GM21717 (cell line): ENCODE data around the gene CLCA1.

ENCODE experiments used
- ATAC-seq: cut with Tn5 transposase; IDR thresholded peaks from one replicate; pipeline ENCODE4 v1.9.1; 2021; ENCODE audit warnings: mild to moderate bottlenecking, moderate library complexity; ENCODE audit not compliant: unreplicated experiment

CLCA1 gene

DNA sequence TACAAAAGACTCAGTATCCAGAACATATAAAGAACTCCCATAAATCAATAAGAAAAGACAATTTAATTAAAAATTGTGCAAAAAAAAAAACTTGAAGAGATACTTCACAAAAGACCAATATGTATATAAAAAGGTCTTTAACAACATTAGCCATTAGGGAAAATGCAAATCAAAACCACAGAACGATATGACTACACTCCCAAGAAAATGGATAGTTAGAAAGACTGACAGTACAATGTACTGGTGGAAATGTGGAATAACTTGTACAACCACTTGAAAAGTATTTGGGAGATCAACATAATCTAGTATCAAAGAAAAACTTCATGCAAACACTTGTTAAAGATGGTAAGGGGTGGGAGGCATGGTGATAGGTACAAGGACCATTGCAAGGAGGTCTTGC is 3.9 kb upstream of the CLCA1 start:
- ATAC-seq, result no peak

DNA sequence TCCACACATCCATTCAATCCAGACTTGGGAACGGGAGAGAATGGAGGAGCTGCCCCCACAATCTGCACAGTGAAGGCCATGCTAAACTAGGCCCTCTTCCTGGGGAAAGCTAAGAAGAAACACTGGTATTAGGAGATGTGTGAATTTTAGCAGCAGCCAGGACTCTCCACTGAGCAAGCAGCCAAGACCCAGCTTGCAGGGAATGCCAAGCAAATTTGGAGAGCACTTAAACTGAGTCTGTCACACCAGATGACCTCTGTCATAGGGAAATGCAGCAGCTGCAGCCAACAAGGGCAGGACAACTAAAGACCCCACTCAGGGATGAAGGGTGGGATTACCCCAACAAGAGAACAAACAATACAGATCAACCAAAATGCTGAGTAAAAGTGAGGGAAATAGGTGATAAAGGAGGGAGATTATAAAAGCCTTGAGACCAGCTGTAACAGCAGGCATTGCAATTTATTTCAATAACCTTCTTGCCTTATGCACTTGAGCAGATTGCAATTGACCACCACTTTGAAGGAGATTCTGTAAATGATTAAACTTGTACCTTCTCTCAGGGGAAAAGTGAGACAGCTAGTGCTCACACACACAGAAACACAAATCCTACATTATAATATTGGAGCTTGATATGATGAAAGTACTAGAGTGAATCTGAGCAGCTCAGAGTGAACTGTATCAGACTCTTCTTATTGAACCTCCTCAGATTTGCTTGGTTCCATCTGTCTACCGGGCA is 2.5 kb upstream of the CLCA1 start:
- no peak for ATAC-seq

DNA sequence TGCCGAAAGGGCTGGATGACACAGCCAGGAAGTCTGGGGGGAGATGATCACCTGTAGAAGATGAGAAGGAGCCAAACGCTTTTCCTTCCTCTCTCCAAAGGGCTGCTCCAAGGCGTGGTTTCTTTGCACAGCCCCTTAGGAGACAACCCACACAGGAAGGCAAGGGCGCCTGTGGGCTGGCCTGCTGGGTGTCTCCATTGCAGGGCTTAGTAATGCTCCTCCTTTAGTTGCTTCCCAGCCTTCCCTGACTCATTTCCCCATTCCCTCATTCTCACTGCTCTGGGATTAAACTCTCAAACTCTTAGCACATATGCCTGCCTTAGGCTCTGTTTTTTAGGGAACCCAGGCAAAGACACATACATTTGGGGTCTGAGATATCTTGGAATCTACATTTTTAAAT is 1.7 kb upstream of the CLCA1 start:
- no peak for ATAC-seq

DNA sequence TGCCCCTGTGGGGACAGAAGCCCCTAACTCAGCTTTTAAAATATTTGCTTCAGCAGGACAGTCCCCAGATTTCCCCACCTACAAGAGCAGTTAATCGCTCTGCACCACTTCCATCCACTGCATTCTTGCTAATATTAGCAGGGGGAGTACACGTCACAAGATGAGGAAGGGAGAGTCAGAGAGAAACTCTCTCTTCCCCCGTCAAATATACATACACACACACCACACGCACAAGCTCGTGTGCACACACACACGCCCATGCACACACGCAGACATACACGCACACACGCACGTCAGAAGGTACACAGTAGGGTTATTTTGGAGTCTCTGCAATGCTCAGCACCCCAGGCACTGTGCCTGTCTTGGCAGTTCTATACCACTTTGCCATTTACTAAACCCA is 2.1 kb downstream of the CLCA1 start:
- ATAC-seq, result peak; percentile 61

DNA sequence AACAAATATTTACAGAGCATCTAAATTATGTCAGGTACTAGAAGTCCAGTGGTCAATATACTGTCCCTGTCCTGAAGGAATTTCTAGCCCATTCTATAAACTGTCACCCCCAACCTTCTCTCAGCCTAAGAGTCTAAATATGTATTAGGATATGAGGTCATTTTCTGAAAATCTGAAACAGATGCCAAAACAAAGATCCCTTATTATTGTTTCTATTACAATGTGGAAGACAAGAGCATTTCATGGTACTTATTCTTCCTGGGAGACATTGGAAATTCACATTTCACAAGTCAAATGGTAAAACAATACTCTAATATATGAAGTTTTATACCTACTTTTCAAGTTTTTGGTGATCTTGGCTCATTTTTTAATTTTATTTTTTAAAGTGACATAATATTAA is 2.6 kb downstream of the CLCA1 start:
- ATAC-seq, result no peak

DNA sequence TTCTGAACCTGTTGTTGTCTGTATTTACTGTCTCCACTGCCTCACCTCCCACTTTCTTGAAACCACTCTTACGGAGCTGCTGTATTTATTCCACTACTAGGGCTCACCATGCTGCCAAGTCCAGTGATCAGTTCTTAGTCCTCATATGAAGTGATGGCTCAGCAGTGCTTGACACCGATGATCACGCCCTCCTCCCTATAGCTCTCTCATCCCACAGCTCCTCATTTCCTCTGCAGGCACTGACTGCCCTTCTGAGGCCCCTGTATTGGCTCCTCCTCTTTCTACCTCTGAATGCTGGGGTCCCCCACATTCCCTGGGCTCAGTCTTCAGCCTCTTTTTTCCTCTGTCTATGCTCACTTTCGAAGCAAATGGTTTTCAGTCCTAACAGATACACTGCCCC is 3.4 kb downstream of the CLCA1 start:
- no peak for ATAC-seq

DNA sequence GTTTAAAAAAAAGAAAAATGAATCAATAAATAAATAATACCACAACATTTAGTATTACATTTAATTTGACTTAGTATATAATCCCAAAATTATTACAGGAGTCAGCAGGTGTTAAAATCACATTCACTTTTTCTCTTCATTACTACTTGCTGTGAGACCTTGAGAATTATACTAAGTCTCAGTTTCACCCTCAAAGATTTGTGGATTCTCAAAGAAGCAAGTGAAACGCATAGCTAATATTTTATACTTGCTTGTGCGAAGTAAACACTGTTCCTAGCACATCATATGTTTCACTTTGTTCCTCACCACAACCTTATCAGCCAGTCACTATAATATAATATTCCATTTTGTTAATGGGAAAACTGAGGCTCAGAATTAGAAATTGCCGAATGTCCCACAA is 4.0 kb downstream of the CLCA1 start:
- ATAC-seq, result no peak

DNA sequence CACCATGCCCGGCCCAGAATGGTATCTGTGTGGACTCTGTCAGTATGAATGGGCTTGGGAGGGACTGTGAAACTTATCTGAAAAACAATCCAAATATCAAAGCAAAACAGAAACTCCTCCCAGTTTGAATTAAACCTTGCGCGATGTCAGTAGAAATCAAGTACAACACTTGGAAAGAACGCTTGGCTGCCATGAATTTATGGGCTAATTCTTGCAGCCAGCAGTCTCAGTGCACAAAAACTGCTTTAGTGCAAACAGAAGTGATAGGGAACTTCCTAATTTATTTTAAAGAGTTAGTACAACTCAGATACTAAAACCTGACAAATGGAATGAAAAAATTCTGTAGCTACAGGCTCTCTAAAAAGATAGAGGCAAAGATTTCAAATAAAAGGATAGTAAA is 8.5 kb downstream of the CLCA1 start:
- ATAC-seq, result no peak

DNA sequence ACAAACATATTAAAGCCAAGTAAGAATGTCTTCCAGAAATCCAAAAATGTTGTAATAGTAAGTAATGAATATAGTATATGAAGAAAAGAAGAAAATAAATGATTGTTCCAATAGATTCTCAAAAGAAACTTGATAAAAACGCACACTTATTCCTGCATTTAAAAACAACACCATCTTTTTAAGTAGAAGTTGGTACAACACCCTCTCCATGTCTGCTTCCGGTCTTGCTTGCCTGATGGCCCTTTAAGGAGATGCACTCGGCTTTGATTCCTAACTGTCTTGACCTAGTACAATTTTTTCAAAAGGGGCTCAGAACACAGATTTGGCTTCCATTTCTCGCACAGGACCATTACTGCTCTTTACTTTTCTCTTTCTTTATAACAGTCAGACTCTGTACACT is 9.0 kb downstream of the CLCA1 start:
- no peak for ATAC-seq

DNA sequence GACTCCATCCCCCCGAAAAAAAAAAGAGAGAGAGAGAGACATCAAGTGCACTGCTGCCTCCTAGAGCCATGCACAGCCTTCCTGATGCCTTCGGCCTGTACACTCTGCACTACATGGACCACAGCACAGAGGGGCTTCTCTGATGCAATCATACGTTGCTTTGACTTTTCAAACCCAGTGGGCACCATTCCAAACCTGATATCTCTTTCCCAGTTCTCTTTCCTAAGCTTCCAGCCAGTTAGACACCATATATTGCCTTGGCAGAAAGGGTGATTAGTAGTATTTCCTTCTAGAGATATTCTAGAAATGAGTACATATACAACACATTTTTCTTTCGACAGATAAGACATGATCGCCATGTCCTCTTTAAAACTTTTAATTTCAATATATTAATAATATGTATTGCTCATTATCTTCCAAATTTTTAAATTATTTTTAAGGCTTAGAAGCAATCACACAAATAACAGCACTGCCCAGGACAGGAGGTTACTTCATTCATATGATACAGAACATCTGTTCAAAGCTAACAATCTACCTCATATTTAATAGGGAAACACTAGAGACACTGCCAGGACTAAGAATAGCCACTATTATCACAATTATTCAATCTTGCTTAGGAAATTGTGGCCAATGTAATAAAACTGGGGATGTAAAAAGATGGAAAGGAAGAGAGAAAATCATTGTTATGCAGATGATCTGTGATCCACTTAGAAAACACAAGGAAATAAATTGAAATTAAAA is 9.9 kb downstream of the CLCA1 start:
- ATAC-seq, result no peak

DNA sequence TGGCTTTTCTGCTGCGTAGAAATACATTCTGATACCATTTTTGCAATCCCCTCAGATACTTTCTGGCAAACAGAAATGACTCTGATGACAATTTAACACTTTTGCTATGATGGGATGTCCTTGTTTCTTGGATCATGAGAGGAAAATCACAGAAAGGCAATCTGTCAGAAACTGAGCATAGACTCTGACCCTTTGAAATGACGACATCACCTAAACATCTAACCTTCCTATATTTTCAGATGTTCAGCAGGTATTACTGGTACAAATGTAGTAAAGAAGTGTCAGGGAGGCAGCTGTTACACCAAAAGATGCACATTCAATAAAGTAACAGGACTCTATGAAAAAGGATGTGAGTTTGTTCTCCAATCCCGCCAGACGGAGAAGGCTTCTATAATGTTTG is 13.2 kb downstream of the CLCA1 start:
- no peak for ATAC-seq

DNA sequence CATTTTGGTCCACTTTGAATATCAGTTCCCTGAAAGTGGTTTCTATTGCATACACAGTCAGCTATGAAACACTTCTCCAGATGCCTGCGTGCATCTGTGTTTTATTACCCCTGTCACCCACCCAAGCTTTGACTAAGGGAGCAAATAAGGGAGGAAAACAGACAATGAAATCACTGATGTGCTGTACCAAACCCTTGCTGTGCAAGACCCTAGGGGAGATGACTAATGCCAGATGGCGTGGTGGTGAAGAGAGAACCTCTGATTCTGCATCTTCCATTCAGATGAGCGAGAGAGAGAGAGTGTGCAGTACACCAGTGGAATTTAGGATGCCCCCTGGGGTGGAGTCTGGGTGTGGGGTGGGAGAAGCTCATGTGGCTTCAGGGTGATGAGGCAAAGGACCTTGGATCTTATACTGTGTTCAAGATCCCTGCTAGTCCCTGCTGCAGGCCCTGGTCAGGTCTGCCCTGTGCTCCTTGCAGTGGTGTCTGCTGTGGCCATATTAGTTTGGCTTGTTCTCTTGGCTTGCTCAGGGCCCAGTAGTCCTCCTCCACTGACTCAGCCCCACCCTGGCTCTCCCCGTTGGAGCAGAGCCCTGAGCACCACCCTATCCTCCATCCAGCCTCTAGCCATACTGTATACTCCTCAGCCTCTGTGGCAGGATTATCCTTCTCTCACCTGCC is 18.5 kb downstream of the CLCA1 start:
- no peak for ATAC-seq

DNA sequence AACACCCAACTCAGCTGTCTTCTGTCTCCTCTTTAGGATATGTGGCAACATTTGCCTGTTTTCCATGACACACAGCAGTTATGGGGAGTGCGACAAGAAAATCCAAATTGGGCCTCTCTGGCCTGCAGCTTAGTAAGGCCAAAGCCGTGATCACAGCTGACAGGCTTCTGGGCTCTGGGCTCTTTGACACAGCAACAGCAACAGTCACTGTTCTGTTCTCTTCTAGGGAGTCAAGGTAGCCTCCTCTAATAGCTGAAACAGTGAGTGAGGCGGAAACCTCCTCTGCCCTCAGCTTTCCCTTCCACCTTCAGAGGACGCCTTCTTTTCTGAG is 19.0 kb downstream of the CLCA1 start:
- ATAC-seq, result no peak

DNA sequence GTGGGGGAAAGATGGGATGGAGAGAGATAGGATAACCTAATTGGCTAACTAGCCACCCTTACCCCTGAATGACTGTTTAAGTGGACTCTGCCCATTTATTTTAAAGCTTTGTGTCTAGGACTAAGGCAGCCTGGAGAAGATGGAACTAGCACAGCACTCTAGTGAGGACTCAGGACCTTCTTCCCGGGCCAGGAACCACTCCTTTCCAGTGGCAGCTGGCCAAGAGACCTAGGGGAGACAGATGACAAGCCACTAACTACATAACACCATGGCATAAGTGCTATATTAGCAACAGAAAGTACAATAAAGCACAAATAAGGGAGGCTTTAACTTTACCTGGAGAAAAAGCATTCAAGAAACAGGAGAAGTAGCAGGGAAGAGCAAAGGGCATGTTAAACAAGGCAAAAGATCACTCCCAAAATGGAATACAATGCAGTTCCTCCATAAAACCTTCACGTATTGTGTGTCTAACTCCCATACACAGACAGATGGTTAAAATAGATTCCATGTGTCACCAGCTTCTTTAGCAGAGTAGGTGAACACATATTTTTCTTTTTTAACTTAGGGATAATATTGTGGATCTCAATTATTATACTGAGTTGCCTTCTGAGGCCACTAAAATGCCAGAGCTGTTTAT is 20.6 kb downstream of the CLCA1 start:
- ATAC-seq, result no peak

DNA sequence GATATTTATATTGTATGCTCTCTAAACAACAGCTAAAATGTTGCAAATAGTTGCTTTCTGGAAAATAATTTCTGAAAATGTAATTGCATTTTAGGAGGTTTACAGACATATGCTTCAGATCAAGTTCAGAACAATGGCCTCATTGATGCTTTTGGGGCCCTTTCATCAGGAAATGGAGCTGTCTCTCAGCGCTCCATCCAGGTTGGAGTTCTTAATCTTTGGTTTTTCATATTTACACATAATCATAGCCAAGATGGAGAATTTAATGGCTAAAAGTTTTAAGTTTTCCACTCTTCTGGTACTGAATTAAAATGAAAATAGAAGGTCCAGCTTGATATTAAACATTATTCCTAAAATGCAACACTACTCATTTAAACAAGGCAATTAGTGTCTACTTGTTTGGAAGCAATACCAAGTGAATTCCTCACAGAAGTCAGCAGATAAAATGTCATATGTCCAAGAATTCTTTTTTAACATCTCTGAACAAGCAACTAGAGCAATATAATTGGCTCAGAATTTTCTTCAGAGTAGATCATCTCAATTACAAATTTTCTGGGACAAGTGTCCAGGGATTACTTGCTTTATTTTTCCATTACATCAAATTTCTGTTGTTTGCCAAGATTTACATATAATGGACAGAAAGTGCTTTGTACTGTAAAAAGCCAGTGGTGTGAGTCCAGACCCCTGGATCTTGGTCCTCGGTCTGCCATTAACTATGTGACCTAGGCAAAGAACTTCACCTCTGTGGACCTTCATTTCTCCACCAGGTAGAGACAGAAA is 22.6 kb downstream of the CLCA1 start:
- no peak for ATAC-seq

DNA sequence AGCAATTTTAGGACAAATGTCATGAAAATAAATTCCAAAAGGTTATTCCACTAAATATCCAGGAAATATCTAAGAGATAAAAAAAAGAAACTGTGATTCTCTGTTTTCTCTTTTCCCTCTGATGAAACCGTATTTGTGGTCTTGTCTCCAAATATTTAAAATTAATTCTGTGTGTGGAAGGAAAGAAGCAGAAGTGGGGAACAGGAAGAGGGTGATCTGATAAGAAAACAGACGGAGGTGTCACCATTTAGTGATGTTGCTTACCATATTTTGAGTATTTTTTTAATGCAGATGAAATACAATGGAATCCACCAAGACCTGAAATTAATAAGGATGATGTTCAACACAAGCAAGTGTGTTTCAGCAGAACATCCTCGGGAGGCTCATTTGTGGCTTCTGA is 29.6 kb downstream of the CLCA1 start:
- no peak for ATAC-seq

DNA sequence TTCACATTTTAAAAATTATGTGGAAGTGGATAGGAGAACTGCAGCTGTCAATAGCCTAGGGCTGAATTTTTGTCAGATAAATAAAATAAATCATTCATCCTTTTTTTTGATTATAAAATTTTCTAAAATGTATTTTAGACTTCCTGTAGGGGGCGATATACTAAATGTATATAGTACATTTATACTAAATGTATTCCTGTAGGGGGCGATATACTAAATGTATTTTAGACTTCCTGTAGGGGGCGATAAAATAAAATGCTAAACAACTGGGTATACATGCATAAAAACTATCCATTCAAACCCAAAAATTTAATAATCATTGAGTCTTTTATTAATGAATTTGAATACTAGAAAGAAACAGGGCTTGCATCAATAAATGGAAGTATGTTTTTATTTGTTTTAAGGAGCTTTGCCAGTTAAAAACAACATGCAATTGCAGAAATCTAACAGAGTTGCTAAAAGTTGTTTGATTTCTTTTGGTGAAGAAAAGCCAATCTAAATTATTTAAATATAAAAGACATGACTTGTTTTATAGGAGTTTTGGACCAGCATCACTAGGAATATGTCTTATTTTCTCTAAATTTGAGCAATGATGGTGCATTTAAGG is 31.4 kb downstream of the CLCA1 start:
- no peak for ATAC-seq

DNA sequence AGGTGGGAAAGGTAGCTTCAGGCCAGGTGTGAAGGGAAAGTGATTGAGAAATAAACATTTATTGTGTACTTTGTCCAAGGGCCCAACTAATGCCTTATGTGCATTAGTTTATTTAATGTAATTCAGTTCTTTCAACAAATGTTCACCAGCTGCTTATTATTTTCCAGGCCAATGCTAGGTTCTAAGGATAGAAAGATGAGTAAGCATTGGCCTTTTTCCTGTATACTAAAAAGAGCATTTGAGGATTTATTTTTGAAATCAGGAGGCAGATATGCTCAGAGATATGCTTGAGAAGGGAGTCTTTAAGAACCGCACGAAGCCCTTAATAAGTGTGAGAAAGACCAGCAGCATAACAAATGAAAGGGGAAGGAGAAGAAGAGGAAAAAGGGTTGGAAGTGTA is 32.0 kb downstream of the CLCA1 start:
- no peak for ATAC-seq

DNA sequence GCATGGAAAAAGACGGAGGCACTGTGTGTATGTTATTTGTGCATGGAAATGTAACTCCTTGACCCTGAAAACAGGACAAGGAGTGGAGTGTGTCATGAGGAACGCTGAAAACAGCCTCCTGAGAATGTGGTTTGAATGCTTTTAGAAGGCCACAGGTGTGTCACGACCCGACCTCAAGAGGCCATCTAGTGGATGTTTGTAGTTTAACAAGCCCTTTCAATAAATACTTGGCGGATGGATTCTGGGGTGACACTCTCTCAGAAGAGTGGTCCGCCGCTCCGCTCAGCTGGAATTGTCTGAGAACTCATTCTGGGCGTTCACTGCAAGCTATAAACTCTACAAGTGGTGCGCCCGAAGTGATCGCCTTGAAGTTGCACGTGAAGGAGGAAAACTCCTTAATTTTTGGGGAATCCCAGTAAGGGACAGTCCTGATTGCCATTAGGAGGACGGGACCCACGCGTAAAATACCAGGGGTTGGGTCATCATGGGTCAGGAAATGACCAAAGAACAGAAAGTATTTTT is 33.5 kb downstream of the CLCA1 start:
- ATAC-seq, result peak; percentile 52

DNA sequence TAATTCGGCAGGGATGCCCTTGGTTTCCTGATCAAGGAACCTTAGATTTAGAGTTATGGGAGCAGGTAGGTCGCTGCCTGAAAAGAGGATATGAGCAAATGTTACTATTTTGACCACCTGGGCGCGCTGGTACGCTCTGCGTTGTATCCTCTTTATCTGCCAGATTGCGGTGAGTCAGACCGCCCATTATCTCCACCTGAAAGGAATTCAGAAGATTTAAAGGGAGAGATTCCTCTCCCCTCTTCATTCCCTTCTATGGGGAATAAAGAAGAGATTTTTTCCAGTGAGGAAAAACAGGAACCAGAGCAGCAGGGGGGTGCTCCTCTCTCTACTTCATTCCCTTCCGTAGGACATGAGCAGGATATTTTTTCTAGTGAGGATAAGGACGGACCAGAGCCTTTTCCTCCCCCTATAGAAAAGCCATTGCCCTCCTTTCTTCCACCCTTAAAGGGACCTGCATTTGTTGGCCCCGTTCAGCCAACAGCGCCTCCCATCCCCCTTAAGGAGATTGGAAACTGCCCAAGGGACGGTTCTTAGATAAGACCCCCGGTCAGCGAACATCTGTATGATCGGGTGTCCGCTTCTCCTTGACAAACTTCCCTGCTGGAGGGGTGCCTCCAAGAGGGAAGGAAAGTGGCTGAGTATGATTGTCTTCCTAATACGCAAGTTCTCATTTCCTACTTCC is 34.1 kb downstream of the CLCA1 start:
- ATAC-seq, result no peak
